Epithelial cell of proximal tubule (primary cell): ENCODE data around the gene TYR. TPM values are rescaled to one million over a fixed set of nuclear protein-coding genes. Genes with fewer than 3 reads are reported as not detected.
"Not testable (repeated sequence)": the region's sequence is repeated elsewhere in the genome, so short reads cannot be mapped to it uniquely, and the experiment has no call there.

Experiments used
- DNase-seq: peaks from one replicate; pipeline ENCODE4 v3.0.0-alpha.2; 2011; ENCODE audit warnings: low read depth
- H3K4me3 ChIP-seq: 2 replicates; pipeline ENCODE4 v1.5.1; 2011; ENCODE audit warnings: low read depth, mild to moderate bottlenecking, low read length
- total RNA-seq: library from RNA; depleted of rRNA; stranded (reverse); fragments of >200 nt; gene quantifications from 2 replicates; pipeline ENCODE4 v1.2.3, GENCODE V29; 2015
- TF ChIP-seq, protein P1 (sequence below): conservative IDR thresholded peaks from 2 replicates; pipeline ENCODE4 v1.5.1; 2012; ENCODE audit warnings: low read depth, mild to moderate bottlenecking, low read length

Gene TYR
- total RNA-seq, 1 donor from 2014 or later, result not detected

DNA sequence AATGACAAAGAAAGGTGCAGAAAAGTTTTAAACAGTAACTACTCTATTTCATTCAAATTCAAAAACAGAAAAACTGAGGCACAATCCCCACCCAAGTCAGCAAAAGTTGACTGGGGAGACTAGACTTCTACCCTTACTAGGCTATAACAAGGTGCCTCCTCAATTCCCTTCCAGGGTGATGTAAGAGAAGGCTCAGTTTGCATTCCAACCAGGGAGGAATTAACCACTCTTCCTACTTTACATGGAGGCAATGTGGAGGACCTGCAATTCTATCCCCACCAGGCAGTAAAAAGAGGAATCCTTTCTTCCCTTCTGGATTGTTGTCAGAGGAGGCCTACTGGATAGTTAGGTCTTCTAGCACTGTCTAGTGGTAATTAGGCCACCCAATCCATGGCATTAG is 26.1 kb downstream of the TYR start:
- TF ChIP-seq, protein P1, sequence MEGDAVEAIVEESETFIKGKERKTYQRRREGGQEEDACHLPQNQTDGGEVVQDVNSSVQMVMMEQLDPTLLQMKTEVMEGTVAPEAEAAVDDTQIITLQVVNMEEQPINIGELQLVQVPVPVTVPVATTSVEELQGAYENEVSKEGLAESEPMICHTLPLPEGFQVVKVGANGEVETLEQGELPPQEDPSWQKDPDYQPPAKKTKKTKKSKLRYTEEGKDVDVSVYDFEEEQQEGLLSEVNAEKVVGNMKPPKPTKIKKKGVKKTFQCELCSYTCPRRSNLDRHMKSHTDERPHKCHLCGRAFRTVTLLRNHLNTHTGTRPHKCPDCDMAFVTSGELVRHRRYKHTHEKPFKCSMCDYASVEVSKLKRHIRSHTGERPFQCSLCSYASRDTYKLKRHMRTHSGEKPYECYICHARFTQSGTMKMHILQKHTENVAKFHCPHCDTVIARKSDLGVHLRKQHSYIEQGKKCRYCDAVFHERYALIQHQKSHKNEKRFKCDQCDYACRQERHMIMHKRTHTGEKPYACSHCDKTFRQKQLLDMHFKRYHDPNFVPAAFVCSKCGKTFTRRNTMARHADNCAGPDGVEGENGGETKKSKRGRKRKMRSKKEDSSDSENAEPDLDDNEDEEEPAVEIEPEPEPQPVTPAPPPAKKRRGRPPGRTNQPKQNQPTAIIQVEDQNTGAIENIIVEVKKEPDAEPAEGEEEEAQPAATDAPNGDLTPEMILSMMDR, result no peak
- H3K4me3 ChIP-seq, result no peak overlapping the region
- no peak for DNase-seq

DNA sequence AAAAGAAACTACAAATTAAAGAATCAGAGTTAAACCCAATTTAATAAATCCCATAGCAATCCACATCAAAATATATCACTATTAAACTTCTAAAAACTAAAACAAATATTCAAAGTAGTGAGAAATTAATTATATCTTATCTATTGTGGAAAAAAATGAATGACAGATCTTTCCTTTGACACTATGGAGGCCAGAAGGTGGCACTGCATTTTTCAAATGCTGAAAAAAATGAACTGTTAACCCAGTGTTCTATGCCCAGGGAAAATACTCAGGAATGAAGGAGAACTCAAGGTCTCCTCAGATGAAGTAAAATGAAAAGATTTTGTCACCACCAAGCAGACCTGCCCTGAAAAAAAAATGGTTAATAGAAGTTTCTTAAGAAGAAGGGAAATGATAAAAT is 27.7 kb downstream of the TYR start:
- no peak for DNase-seq
- H3K4me3 ChIP-seq, result no peak overlapping the region
- TF ChIP-seq, protein P1, result peak; percentile 51

DNA sequence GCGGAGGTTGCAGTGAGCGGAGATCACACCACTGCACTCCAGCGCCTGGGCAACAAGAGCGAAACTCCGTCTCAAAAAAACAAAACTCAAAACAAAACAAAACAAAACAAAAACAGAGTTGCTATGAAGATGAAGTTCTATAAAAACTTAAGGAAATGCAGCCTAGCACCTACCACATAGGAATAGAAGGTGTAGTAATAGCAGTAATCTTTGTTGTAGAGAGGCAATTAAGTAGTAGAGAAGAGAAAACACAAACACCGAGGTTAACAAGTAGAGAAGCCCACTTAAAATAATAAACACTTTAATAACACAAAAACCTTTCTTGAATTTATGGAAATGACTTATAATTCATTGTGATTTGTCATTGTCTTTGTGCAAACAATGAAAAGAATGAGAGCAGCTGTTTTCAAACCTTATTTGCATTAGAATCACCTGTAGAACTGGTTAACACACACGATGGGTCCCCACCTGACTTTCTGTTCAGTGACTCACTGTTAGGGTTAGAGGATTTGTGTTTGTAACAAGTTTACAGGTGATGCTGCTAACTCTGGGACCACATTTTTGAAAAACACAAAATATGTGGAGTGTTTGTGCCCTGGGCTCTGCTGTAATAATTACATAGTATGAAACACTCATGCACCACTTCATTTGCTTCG is 43.1 kb downstream of the TYR start:
- TF ChIP-seq, protein P1, result no peak
- DNase-seq, result no peak
- no peak overlapping the region for H3K4me3 ChIP-seq

DNA sequence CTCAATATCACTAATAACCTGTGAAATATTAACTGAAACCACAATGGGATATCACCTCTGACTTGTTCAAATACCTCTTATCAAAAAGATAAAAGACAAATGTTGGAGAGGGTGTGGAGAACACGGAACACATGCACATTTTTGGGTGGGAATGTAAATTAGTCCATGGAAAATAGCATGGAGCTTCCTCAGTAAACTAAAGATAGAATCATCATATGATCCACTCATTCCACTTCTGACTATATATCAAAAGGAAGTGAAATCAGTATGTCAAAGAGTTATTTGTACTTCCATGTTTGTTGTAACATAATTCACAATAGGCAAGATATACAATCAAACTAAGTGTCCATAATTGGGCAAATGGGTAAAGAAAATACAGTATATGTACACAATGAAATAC is 57.4 kb downstream of the TYR start:
- H3K4me3 ChIP-seq, result no peak overlapping the region
- no peak for DNase-seq
- TF ChIP-seq, protein P1, result no peak

DNA sequence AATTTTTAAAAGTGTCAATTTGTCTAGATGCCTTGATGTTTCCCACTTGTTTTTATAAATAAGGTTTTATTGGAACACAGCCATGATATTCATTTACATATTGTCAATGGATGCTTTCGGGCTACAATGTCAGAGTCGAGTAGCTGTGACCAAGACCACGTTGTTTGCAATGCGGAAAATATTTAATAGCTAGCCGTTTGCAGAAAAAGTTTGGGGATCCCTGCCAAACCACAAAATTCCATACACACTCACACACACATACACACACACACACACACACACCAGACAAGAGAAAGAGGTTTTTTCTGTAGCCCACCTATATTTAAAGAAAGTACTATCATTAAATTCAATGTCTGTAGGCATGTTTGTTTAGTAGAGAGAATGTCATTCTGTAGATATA is 58.3 kb downstream of the TYR start:
- TF ChIP-seq, protein P1, result no peak
- DNase-seq, result no peak
- no peak overlapping the region for H3K4me3 ChIP-seq

DNA sequence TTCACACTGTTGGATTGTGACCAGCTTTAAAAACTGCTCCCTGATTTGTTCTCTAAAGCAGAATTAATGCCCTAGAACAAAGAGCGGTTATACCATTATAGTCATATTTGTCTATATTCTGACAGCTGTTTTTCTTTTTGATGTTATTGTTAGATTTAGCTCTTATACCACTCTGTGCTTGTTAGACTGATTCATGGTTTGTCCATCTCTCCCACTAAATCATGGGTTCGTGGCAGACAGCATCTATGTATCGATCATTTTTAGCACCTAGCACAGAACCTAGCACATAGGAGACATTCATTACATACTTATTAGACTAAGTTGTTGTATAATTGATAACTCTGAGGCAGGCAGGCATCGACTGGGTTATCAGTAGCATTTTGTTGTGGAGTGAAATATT is 69.3 kb downstream of the TYR start:
- not testable (repeated sequence) for H3K4me3 ChIP-seq, DNase-seq

DNA sequence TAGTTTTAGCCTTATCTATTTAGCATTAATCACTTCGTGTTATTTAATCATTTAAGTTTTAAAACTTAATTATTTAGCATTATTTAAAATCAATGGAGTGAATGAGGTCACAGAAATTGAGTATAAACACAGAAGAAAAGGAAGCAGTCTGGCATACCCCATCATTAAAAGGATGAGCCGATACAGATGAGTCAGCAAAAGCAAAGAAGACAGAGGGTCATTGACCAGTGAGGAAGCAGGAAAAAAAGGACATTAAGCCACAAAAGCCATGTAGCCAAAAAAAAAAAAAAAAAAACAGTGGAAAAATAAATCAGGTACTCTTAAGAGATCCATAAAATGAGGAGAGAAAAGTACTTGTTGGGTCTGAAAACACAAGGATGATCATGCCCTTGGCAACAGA is 71.5 kb downstream of the TYR start:
- H3K4me3 ChIP-seq, result no peak overlapping the region
- no peak for DNase-seq
- TF ChIP-seq, protein P1, result no peak

DNA sequence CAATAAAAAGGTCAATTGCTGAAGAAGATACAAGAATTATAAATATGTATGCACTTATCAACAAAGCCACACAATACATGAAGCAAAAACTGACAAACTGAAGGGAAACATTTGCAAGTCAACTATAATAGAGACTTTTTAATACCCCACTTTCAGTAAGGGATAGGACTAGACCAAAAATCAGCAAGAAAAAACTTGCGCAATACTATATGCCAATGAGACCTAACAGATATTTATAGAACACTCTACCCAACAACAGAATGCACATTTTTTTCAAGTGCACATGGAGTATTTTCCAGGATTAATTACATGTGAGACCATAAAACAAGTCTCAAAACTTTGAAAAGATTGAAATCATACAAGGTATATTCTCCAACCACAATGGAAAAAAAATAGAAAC is 83.8 kb downstream of the TYR start:
- H3K4me3 ChIP-seq, DNase-seq: not testable (repeated sequence)
